Measurements from ENCODE around the gene CCNI2.

DNA sequence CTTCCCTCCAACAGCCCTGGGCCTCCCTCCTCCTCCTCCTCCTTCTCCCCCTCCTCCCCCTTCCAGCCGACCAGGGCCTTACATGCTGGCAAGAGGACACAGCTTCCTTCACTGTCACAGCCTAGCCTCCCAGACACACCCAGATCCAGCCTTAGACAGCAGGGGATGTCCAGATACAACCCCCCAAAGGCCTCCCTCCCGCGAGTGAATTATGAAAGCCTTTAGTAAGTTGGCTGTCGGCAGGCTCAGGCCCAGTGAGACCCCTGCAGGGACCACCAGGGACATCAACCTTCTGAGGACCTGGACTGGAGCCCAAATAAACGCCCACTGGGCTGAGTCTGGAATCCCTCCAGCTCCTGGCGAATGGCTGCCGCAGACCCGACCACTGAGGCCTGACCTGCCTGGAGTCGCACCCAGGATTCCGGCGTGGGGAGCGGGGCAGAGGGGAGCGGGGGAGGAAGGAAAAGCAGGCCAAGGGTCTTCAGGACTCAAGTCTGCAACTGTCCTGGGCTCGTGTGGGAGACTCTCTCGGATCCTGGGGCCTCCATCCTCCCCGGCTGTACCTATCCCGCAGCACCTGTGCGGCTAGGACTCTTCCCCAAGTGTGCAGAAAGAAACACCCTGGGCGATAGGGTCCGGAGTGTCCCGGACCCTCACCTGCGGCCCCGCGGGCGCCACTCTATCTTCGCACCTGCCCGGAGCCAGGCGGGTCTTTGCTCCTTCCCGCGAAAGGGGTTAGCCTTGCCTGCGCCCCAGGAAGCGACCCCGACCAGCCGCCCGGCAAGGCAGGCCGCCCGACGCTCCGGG lies 29.1 kb downstream of the CCNI2 start:
- no peak for TF ChIP-seq POLR2A (IDR thresholded peaks at IDR 0.05)
- no peak for TF ChIP-seq CTCF (IDR thresholded peaks at IDR 0.05)

All from stomach (tissue), 4 donors.